Endothelial cell (in vitro differentiated cells): ENCODE data around the gene B4GAT1. TPM values are rescaled to one million over a fixed set of nuclear protein-coding genes. Genes with fewer than 3 reads are reported as not detected.

Experiments
- DNase-seq: peaks from one replicate; pipeline ENCODE4 v3.0.0; 2021; ENCODE audit warnings: low spot score
- H3K27ac Mint-ChIP-seq: one replicate; pipeline ENCODE4 v1.8.0; 2021; ENCODE audit warnings: mixed read lengths, inconsistent platforms; ENCODE audit not compliant: unreplicated experiment
- H3K27me3 Mint-ChIP-seq: one replicate; pipeline ENCODE4 v1.8.0; 2021; ENCODE audit warnings: mild to moderate bottlenecking, moderate library complexity, mixed read lengths, inconsistent platforms; ENCODE audit not compliant: unreplicated experiment
- H3K36me3 Mint-ChIP-seq: one replicate; pipeline ENCODE4 v1.8.0; 2021; ENCODE audit warnings: mild to moderate bottlenecking, low read depth, mixed read lengths, inconsistent platforms; ENCODE audit not compliant: unreplicated experiment
- H3K4me1 Mint-ChIP-seq: one replicate; pipeline ENCODE4 v1.8.0; 2021; ENCODE audit warnings: mild to moderate bottlenecking, mixed read lengths, inconsistent platforms; ENCODE audit not compliant: unreplicated experiment
- H3K4me3 Mint-ChIP-seq: one replicate; pipeline ENCODE4 v1.8.0; 2021; ENCODE audit warnings: mild to moderate bottlenecking, mixed read lengths, inconsistent platforms; ENCODE audit not compliant: unreplicated experiment
- H3K9me3 Mint-ChIP-seq: one replicate; pipeline ENCODE4 v1.8.0; 2021; ENCODE audit warnings: mixed read lengths, inconsistent platforms; ENCODE audit not compliant: unreplicated experiment
- CTCF ChIP-seq: fragments of 200-600 bp; sonication (generic); IDR thresholded peaks from one replicate; pipeline ENCODE4 v1.5.0; 2021; ENCODE audit warnings: antibody characterized with exemption; ENCODE audit not compliant: unreplicated experiment
- total RNA-seq: library from RNA; stranded (reverse); fragmentation: NEBNext Ultra II Directional; extraction: Animal tissue kit (Norgen Biotek cat#: 25700); gene quantifications from one replicate; pipeline ENCODE4 v1.2.1, GENCODE V29; 2021; ENCODE audit not compliant: unreplicated experiment

Gene B4GAT1
- total RNA-seq, 1 donor from 2014 or later = 21.4 TPM

GRCh38 chr11:66334605-66335442, 12.6 kb downstream of the B4GAT1 start:
- no peak for TF ChIP-seq CTCF
- Mint-ChIP-seq H3K4me3 (no peak overlapping the region), H3K4me1 (peaks cover 7% of the 10 kb centered on the region), H3K27ac (no peak overlapping the region), H3K9me3 (no peaks in the 10 kb centered on the region), H3K27me3 (peaks cover 14% of the 10 kb centered on the region), H3K36me3 (peaks cover 4% of the 10 kb centered on the region)
- DNase-seq = no peak

GRCh38 chr11:66333896-66334604, 13.4 kb downstream of the B4GAT1 start:
- Mint-ChIP-seq H3K27me3 (peaks cover 13% of the 10 kb centered on the region), H3K36me3 (peaks cover 3% of the 10 kb centered on the region), H3K9me3 (no peaks in the 10 kb centered on the region), H3K4me1 (peaks cover 7% of the 10 kb centered on the region), H3K27ac (no peak overlapping the region), H3K4me3 (no peak overlapping the region)
- no peak for TF ChIP-seq CTCF
- DNase-seq = no peak

GRCh38 chr11:66333220-66333877, 14.1 kb downstream of the B4GAT1 start:
- no peak for TF ChIP-seq CTCF
- Mint-ChIP-seq H3K27me3 (peaks cover 14% of the 10 kb centered on the region), H3K36me3 (peaks cover 2% of the 10 kb centered on the region), H3K4me1 (peaks cover 12% of the 10 kb centered on the region), H3K4me3 (no peak overlapping the region), H3K27ac (no peak overlapping the region), H3K9me3 (no peaks in the 10 kb centered on the region)
- no peak for DNase-seq

GRCh38 chr11:66332371-66333219, 14.8 kb downstream of the B4GAT1 start:
- peaks cover 17% of the 10 kb centered on the region for H3K4me1 Mint-ChIP-seq
- H3K27me3 Mint-ChIP-seq = peaks cover 14% of the 10 kb centered on the region
- DNase-seq = no peak
- H3K4me3 Mint-ChIP-seq = no peak overlapping the region
- no peaks in the 10 kb centered on the region for H3K9me3 Mint-ChIP-seq
- no peak for TF ChIP-seq CTCF
- peaks cover 3% of the 10 kb centered on the region for H3K36me3 Mint-ChIP-seq
- H3K27ac Mint-ChIP-seq = no peak overlapping the region
